Loucy (cell line): ENCODE data around the gene MAPK8.

ENCODE experiments used
- H2AFZ ChIP-seq: fragments of 200-600 bp; sonication (generic); 2 replicates; pipeline ENCODE4 v1.6.0; 2016; ENCODE audit warnings: antibody characterized with exemption, mild to moderate bottlenecking, low read length, moderate library complexity
- H3F3A ChIP-seq: fragments of 200-600 bp; 2 replicates; pipeline ENCODE4 v1.6.0; 2016; ENCODE audit warnings: antibody characterized with exemption, low read depth, mild to moderate bottlenecking
- H3K27me3 ChIP-seq: fragments of 200-600 bp; sonication (generic); 2 replicates; pipeline ENCODE4 v1.6.1; 2014; ENCODE audit warnings: low read length, mild to moderate bottlenecking; ENCODE audit not compliant: insufficient read depth, poor library complexity, severe bottlenecking
- H3K36me3 ChIP-seq: fragments of 200-600 bp; sonication (generic); 2 replicates; pipeline ENCODE4 v1.6.1; 2016; ENCODE audit warnings: low read length; ENCODE audit not compliant: insufficient read depth
- H3K4me1 ChIP-seq: fragments of 200-600 bp; sonication (generic); 2 replicates; pipeline ENCODE4 v1.5.1; 2014; ENCODE audit warnings: low read length, mild to moderate bottlenecking; ENCODE audit not compliant: insufficient read depth, poor library complexity, severe bottlenecking
- H3K4me2 ChIP-seq: fragments of 200-600 bp; sonication (generic); 2 replicates; pipeline ENCODE4 v1.6.0; 2014; ENCODE audit warnings: antibody characterized with exemption, low read length, low read depth, mild to moderate bottlenecking; ENCODE audit not compliant: poor library complexity, severe bottlenecking
- H3K4me3 ChIP-seq: fragments of 200-600 bp; sonication (generic); 2 replicates; pipeline ENCODE4 v1.5.1; 2014; ENCODE audit warnings: low read length, mild to moderate bottlenecking, mixed read lengths; ENCODE audit not compliant: poor library complexity, severe bottlenecking
- H3K79me2 ChIP-seq: fragments of 200-600 bp; sonication (generic); 2 replicates; pipeline ENCODE4 v1.6.1; 2014; ENCODE audit warnings: low read length; ENCODE audit not compliant: insufficient read depth
- H3K9ac ChIP-seq: fragments of 200-600 bp; sonication (generic); 2 replicates; pipeline ENCODE4 v1.6.0; 2014; ENCODE audit warnings: mild to moderate bottlenecking, low read depth, low read length, moderate library complexity; ENCODE audit not compliant: poor library complexity, severe bottlenecking
- H3K9me2 ChIP-seq: fragments of 200-600 bp; sonication (generic); replicated peaks from 2 replicates; pipeline ENCODE4 v1.6.1; 2016; ENCODE audit warnings: low read depth, low read length, mixed read lengths
- H3K9me3 ChIP-seq: fragments of 200-600 bp; sonication (generic); 2 replicates; pipeline ENCODE4 v1.6.1; 2014; ENCODE audit warnings: mild to moderate bottlenecking, antibody characterized with exemption, low read length, low read depth; ENCODE audit not compliant: insufficient read depth
- H4K20me1 ChIP-seq: fragments of 200-600 bp; sonication (generic); 2 replicates; pipeline ENCODE4 v1.6.0; 2014; ENCODE audit warnings: antibody characterized with exemption, low read length, mild to moderate bottlenecking; ENCODE audit not compliant: insufficient read depth, poor library complexity, severe bottlenecking
- CTCF ChIP-seq: fragments of 200-600 bp; sonication (generic); conservative IDR thresholded peaks from 2 replicates; pipeline ENCODE4 v1.5.1; 2014; ENCODE audit warnings: mild to moderate bottlenecking, antibody characterized with exemption, low read length
- EZH2phosphoT487 ChIP-seq: fragments of 200-600 bp; IDR thresholded peaks from 2 replicates; pipeline ENCODE4 v1.6.1; 2018; ENCODE audit warnings: antibody characterized with exemption, mild to moderate bottlenecking, moderate library complexity, borderline replicate concordance

MAPK8 gene

GRCh38 chr10:48460182-48460581 is 153.7 kb downstream of the MAPK8 start:
- no peaks in the 10 kb centered on the region for H3K9me2 ChIP-seq
- H4K20me1 ChIP-seq: no peaks in the 10 kb centered on the region
- no peaks in the 10 kb centered on the region for H3F3A ChIP-seq
- H3K4me1 ChIP-seq: peaks cover 28% of the 10 kb centered on the region
- no peaks in the 10 kb centered on the region for H3K36me3 ChIP-seq
- no peaks in the 10 kb centered on the region for H3K9me3 ChIP-seq
- H3K9ac ChIP-seq: no peak overlapping the region
- no peaks in the 10 kb centered on the region for H3K27me3 ChIP-seq
- no peak overlapping the region for H2AFZ ChIP-seq
- H3K79me2 ChIP-seq: no peaks in the 10 kb centered on the region
- no peak overlapping the region for H3K4me3 ChIP-seq
- no peak overlapping the region for H3K4me2 ChIP-seq
- no peak for TF ChIP-seq EZH2phosphoT487
- TF ChIP-seq CTCF: no peak

GRCh38 chr10:48461623-48462481 is 155.4 kb downstream of the MAPK8 start:
- H3F3A ChIP-seq: no peaks in the 10 kb centered on the region
- TF ChIP-seq CTCF (no peak), EZH2phosphoT487 (no peak)
- no peak overlapping the region for H3K9ac ChIP-seq
- no peaks in the 10 kb centered on the region for H3K27me3 ChIP-seq
- peaks cover 13% of the 10 kb centered on the region for H3K4me1 ChIP-seq
- H3K4me3 ChIP-seq: no peak overlapping the region
- H3K79me2 ChIP-seq: no peaks in the 10 kb centered on the region; the same call in 1 of the 2 replicates
- H3K36me3 ChIP-seq: no peaks in the 10 kb centered on the region
- H3K9me3 ChIP-seq: no peaks in the 10 kb centered on the region
- H3K4me2 ChIP-seq: no peak overlapping the region
- no peak overlapping the region for H2AFZ ChIP-seq
- no peaks in the 10 kb centered on the region for H3K9me2 ChIP-seq
- H4K20me1 ChIP-seq: no peaks in the 10 kb centered on the region

GRCh38 chr10:48462482-48463020 is 156.1 kb downstream of the MAPK8 start:
- H3K36me3 ChIP-seq: no peaks in the 10 kb centered on the region
- H3K79me2 ChIP-seq: no peaks in the 10 kb centered on the region; the same call in 1 of the 2 replicates
- H3K9me2 ChIP-seq: no peaks in the 10 kb centered on the region
- H3F3A ChIP-seq: no peaks in the 10 kb centered on the region
- no peak for TF ChIP-seq CTCF
- TF ChIP-seq EZH2phosphoT487: no peak
- H2AFZ ChIP-seq: no peak overlapping the region
- H3K9ac ChIP-seq: no peak overlapping the region
- H3K4me2 ChIP-seq: no peak overlapping the region
- no peak overlapping the region for H3K4me3 ChIP-seq
- no peaks in the 10 kb centered on the region for H3K27me3 ChIP-seq
- H3K9me3 ChIP-seq: no peaks in the 10 kb centered on the region
- H3K4me1 ChIP-seq: peaks cover 16% of the 10 kb centered on the region
- H4K20me1 ChIP-seq: no peaks in the 10 kb centered on the region
